ENCODE measurements around the gene CSNK1A1. TPM values are rescaled to one million over a fixed set of nuclear protein-coding genes. Genes with fewer than 3 reads are reported as not detected.

CSNK1A1 gene
- total RNA-seq, 1 donor from 2014 or later: 176 TPM

DNA sequence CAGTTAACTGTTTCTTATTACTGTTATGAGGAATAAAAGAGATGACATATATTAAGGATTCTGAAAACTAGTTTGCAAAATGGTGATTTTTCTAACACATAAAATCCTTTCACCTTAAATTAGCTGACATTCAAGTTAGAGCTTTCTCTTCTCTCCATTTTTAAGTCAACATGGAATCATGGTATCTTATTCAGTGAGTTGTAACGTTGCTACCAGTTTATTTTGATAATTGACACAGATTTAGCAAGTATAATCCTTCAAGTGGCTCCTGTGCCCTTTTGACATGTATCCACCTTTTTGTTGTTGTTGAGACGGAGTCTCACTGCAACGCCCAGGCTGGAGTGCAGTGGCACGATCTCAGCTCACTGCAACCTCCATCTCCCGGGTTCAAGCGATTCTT lies 58.5 kb downstream of the CSNK1A1 start:
- TF ChIP-seq, protein P1, sequence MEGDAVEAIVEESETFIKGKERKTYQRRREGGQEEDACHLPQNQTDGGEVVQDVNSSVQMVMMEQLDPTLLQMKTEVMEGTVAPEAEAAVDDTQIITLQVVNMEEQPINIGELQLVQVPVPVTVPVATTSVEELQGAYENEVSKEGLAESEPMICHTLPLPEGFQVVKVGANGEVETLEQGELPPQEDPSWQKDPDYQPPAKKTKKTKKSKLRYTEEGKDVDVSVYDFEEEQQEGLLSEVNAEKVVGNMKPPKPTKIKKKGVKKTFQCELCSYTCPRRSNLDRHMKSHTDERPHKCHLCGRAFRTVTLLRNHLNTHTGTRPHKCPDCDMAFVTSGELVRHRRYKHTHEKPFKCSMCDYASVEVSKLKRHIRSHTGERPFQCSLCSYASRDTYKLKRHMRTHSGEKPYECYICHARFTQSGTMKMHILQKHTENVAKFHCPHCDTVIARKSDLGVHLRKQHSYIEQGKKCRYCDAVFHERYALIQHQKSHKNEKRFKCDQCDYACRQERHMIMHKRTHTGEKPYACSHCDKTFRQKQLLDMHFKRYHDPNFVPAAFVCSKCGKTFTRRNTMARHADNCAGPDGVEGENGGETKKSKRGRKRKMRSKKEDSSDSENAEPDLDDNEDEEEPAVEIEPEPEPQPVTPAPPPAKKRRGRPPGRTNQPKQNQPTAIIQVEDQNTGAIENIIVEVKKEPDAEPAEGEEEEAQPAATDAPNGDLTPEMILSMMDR (conservative IDR thresholded peaks at IDR 0.05; ENCODE audit: low read depth, low read length): no peak
- H3K4me3 ChIP-seq (ENCODE audit: low read depth, low read length): no peak overlapping the region
- no peak for DNase-seq (ENCODE audit: low read depth)

DNA sequence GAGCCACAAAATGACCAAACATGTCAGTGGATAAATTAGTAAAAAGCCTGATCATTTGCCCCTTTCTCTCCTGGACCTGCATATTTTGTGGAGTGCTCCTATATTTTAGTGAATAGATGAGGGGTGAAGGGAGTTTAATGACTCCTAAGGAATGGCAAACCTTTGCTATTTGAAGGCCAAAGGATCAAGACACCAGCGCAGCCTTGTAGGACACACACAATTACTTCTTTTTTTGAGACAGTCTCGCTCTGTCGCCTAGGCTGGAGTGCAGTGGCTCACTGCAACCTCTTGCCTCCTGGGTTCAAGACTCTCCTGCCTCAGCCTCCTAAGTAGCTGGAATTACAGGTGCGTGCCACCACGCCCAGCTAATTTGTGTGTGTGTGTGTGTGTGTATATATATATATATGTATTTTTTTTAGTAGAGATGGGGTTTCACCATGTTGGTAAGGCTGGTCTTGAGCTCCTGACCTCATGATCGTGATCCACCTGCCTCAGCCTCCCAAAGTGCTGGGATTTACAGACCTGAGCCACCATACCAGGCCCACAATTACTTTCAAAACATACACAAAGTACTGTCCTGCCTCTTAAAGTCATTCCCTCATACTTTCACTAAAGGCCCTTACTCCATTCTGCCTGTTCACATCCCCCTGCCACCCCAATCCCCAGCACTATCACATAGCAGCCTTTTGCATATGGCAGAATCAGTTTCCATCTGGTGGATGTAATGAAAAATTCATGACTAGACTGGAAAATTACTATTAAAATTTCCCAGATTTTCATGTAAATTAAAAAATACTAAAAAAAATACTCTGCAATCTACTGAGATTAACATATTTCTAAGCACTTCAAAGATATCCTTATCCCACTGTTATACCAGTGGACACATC lies 60.4 kb downstream of the CSNK1A1 start:
- TF ChIP-seq, protein P1 (conservative IDR thresholded peaks at IDR 0.05; ENCODE audit: low read depth, low read length): no peak
- DNase-seq (ENCODE audit: low read depth): no peak
- H3K4me3 ChIP-seq (ENCODE audit: low read depth, low read length): no peak overlapping the region

DNA sequence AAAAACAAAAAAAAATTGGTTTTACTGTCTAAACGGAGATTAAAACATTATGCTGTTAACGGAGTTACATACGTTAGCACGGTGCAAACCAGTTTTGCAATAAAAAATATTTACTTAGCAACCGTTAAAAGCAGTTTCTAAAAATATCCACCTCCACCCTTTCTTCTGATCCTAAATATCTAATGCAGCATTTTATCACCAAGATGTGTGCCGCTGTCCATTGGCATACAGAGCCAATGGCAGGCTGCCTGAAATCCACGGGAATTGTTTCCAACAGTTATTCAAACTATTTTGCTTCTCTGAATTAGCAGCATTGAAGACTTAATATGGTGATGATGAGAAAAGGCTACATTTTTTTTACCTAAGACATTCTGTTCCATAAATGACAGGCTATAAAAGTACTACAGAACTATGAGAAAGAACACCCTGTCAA lies 61.6 kb downstream of the CSNK1A1 start:
- TF ChIP-seq, protein P1 (conservative IDR thresholded peaks at IDR 0.05; ENCODE audit: low read depth, low read length): no peak
- DNase-seq (ENCODE audit: low read depth): no peak
- no peak overlapping the region for H3K4me3 ChIP-seq (ENCODE audit: low read depth, low read length)

DNA sequence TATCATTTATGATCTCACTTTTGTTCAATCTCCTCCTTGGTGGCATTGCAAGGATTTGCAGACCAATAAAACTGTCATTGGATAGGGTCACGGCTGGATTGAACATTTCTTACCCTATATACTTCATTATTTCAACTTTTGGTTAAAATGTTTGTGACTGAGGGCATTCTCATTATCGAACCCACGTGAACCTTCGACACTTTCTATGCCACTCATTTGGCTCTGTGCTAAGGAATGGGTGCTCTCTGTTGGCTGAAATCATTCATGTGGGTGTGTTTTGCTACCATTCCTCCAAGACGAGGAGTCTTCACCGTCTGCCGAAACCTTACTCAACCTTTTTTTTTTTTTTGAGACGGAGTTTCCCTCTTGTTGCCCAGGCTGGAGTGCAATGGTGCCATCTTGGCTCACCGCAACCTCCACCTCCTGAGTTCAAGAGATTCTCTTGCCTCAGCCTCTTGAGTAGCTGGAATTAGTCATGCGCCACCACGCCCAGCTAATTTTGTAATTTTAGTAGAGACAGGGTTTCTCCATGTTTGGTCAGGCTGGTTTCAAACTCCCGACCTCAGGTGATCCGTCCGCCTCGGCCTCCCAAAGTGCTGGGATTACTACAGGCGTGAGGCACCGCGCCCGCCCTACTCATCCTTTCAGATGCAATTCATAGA lies 62.5 kb downstream of the CSNK1A1 start:
- no peak for DNase-seq (ENCODE audit: low read depth)
- TF ChIP-seq, protein P1 (conservative IDR thresholded peaks at IDR 0.05; ENCODE audit: low read depth, low read length): no peak
- no peak overlapping the region for H3K4me3 ChIP-seq (ENCODE audit: low read depth, low read length)

DNA sequence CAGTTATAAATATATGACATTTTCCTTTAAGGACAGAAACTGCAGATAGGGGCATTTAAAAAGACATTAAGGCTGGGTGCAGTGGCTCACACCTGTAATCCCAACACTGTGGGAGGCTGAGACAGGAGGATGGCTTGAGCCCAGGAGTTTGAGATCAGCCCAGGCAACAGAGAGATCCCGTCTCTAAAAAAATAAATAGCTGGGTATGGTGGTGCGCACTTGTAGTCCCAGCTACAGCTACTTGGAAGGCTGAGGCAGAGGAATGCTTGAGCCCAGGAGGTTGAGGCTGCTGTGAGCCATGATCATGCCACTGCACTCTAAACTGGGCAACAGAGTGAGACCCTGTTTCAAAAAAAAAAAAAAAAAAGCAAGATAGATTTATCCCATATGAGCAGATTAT lies 63.6 kb downstream of the CSNK1A1 start:
- no peak for DNase-seq (ENCODE audit: low read depth)
- no peak overlapping the region for H3K4me3 ChIP-seq (ENCODE audit: low read depth, low read length)
- TF ChIP-seq, protein P1 (conservative IDR thresholded peaks at IDR 0.05; ENCODE audit: low read depth, low read length): no peak

DNA sequence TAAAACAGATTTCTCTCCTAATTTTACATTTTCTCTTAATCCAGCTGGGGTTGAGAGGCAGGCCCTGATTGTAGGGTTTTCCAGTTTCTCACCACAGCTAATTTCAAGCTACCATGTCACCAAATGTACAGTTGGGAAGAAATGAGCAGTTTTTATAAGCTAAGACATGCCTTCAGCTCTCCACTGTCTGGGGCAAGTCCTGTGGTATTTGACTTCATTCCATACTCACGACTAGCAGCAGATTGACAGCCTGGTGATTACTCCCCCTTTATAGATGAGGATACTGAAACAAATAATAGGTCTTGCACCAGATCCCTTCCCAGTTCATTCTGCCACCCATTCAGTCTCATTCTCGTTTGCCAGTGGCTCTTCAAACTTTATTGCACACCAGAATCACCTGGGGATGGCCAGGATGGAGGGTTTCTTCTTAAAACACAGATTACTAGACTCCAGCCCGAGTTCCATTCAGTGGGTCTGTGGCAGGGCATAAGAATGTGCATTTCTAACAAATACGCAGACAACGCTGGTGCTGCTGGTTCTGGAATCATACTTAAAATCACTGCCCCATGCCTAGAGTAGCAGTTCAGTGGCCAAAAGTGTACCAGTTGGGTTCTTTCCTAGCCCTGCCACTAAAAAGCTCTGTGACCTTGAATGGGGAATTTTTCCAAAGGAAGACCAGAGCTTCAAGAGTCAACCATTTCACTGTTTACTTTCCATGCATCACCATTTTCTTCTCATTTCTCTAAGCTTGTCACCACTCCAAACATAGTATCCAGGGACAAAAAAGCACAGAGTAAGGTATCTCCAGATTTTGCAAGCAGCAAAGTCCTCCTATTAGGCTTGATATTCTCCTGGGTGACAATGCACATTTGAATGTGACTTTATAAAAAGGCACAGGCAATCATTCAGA lies 64.3 kb downstream of the CSNK1A1 start:
- TF ChIP-seq, protein P1 (conservative IDR thresholded peaks at IDR 0.05; ENCODE audit: low read depth, low read length): no peak
- no peak for DNase-seq (ENCODE audit: low read depth)
- H3K4me3 ChIP-seq (ENCODE audit: low read depth, low read length): no peak overlapping the region
